ENCODE results near the gene SHROOM3. TPM values are rescaled to one million over a fixed set of nuclear protein-coding genes. Genes with fewer than 3 reads are reported as not detected.

The SHROOM3 gene
- total and polyA plus RNA-seq, 2 of the 13 experiments (the other 11 are each of a cell fraction or from before 2014, with no cell fraction given) = 0.01 TPM; not detected in 1

DNA sequence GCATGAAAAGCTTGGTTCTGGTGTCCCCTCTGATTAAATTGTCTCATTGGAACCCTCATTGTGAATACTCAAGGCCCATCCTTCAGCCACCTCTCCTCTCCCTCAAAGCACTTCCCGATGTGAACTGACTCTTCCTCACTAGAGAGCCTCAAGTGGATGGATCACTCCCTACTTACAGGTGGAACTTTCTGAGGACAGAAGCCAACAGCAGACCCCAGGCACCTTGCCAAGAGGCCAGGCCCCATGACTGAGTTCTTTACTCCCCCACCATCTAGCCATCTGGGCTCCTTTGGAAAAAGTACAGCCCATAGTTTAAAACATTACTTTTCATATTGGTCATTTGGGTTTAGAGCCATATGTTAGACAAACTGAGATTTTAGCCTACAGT, 224.1 kb downstream of the SHROOM3 start:
- Histone ChIP-seq H4K20me1 (ENCODE audit: insufficient read depth, low read length) (no peaks in the 10 kb centered on the region), H3K9me3 (ENCODE audit: low read length) (no peaks in the 10 kb centered on the region), H3K4me1 (ENCODE audit: insufficient read depth, low read length) (no peaks in the 10 kb centered on the region), H3K9ac (ENCODE audit: insufficient read depth, low read depth, low read length) (no peak overlapping the region), H3K79me2 (ENCODE audit: insufficient read depth, low read length) (no peaks in the 10 kb centered on the region), H3K27ac (ENCODE audit: extremely low read length, insufficient read depth, low read length) (no peak overlapping the region), H2AFZ (ENCODE audit: low read length) (no peak overlapping the region), H3K4me2 (ENCODE audit: low read depth, low read length) (no peak overlapping the region), H3K27me3 (ENCODE audit: control insufficient read depth in 1 of 2, insufficient read depth in 2 of 2, low read length in 2 of 2) (no peaks in the 10 kb centered on the region), H3K4me3 (replicated peaks in 1 of 3; ENCODE audit: insufficient read depth in 1 of 3, low read depth in 2 of 3, low read length in 3 of 3) (no peak overlapping the region), H3K36me3 (replicated peaks in 1 of 2; ENCODE audit: control insufficient read depth in 1 of 2, insufficient read depth in 2 of 2, low read length in 2 of 2) (no peaks in the 10 kb centered on the region)
- CTCF ChIA-PET (ENCODE audit: low intra/inter-chr PET ratio, low total read pairs) = no interaction called here
- 0% methylated on average over 1 of the region's 1 CpG for WGBS (ENCODE audit: low lambda C conversion rate)
- in situ Hi-C loops (cut with HindIII; ENCODE audit: extremely low pct_ligation_motif_present, low pct_unique_long_range_greater_than_20kb) (no loop called here), intact Hi-C loops (cut with micrococcal nuclease; ENCODE audit: unreplicated experiment) (no loop called here)
- no TSS peak for BruUV-seq (replicated peaks)
- no peak for FAIRE-seq
- POLR2A ChIA-PET = no interaction called here
- no peak for ATAC-seq
- no peak for DNase-seq (ENCODE audit: low spot score)
- TF ChIP-seq, protein P1, sequence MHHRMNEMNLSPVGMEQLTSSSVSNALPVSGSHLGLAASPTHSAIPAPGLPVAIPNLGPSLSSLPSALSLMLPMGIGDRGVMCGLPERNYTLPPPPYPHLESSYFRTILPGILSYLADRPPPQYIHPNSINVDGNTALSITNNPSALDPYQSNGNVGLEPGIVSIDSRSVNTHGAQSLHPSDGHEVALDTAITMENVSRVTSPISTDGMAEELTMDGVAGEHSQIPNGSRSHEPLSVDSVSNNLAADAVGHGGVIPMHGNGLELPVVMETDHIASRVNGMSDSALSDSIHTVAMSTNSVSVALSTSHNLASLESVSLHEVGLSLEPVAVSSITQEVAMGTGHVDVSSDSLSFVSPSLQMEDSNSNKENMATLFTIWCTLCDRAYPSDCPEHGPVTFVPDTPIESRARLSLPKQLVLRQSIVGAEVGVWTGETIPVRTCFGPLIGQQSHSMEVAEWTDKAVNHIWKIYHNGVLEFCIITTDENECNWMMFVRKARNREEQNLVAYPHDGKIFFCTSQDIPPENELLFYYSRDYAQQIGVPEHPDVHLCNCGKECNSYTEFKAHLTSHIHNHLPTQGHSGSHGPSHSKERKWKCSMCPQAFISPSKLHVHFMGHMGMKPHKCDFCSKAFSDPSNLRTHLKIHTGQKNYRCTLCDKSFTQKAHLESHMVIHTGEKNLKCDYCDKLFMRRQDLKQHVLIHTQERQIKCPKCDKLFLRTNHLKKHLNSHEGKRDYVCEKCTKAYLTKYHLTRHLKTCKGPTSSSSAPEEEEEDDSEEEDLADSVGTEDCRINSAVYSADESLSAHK (CRISPR knock-in tag; IDR thresholded peaks at IDR 0.05; ENCODE audit: borderline replicate concordance) = no peak
- TF ChIP-seq TFE3 (CRISPR knock-in tag; IDR thresholded peaks at IDR 0.05) = no peak
- no peak for TF ChIP-seq ZSCAN5A (CRISPR knock-in tag; IDR thresholded peaks at IDR 0.05; ENCODE audit: borderline replicate concordance)
- TF ChIP-seq ZNF883 (CRISPR knock-in tag; IDR thresholded peaks at IDR 0.05; ENCODE audit: not compliant biosample characterization) = no peak
- no peak for TF ChIP-seq ZNF672 (CRISPR knock-in tag; IDR thresholded peaks at IDR 0.05)
- TF ChIP-seq, protein P2, sequence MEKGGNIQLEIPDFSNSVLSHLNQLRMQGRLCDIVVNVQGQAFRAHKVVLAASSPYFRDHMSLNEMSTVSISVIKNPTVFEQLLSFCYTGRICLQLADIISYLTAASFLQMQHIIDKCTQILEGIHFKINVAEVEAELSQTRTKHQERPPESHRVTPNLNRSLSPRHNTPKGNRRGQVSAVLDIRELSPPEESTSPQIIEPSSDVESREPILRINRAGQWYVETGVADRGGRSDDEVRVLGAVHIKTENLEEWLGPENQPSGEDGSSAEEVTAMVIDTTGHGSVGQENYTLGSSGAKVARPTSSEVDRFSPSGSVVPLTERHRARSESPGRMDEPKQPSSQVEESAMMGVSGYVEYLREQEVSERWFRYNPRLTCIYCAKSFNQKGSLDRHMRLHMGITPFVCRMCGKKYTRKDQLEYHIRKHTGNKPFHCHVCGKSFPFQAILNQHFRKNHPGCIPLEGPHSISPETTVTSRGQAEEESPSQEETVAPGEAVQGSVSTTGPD (CRISPR knock-in tag; IDR thresholded peaks at IDR 0.05) = no peak
- TF ChIP-seq ATF7 (IDR thresholded peaks at IDR 0.05) = no peak
- TF ChIP-seq ATF7 (CRISPR knock-in tag; IDR thresholded peaks at IDR 0.05) = no peak
- no peak for TF ChIP-seq CEBPG (CRISPR knock-in tag; IDR thresholded peaks at IDR 0.05)
- TF ChIP-seq, protein P3, sequence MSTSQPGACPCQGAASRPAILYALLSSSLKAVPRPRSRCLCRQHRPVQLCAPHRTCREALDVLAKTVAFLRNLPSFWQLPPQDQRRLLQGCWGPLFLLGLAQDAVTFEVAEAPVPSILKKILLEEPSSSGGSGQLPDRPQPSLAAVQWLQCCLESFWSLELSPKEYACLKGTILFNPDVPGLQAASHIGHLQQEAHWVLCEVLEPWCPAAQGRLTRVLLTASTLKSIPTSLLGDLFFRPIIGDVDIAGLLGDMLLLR (CRISPR knock-in tag; IDR thresholded peaks at IDR 0.05) = no peak
- TF ChIP-seq FOXO1 (CRISPR knock-in tag; IDR thresholded peaks at IDR 0.05) = no peak
- no peak for TF ChIP-seq ZSCAN30 (CRISPR knock-in tag; IDR thresholded peaks at IDR 0.05)
- TF ChIP-seq BCL6 (CRISPR knock-in tag; IDR thresholded peaks at IDR 0.05) = no peak
- TF ChIP-seq ZNF576 (CRISPR knock-in tag; IDR thresholded peaks at IDR 0.05) = no peak
- no peak for TF ChIP-seq POGK (CRISPR knock-in tag; conservative IDR thresholded peaks at IDR 0.05)
- no peak for TF ChIP-seq SMC3 (IDR thresholded peaks at IDR 0.05; ENCODE audit: low read length)
- no peak for TF ChIP-seq MEF2D (CRISPR knock-in tag; IDR thresholded peaks at IDR 0.05)

Data from HepG2 (cell line).